Measurements from ENCODE around the gene BRD2. TPM values are rescaled to one million over a fixed set of nuclear protein-coding genes. Genes with fewer than 3 reads are reported as not detected.

BRD2 gene
- total RNA-seq, 1 donor from 2014 or later: 64.1 TPM

DNA sequence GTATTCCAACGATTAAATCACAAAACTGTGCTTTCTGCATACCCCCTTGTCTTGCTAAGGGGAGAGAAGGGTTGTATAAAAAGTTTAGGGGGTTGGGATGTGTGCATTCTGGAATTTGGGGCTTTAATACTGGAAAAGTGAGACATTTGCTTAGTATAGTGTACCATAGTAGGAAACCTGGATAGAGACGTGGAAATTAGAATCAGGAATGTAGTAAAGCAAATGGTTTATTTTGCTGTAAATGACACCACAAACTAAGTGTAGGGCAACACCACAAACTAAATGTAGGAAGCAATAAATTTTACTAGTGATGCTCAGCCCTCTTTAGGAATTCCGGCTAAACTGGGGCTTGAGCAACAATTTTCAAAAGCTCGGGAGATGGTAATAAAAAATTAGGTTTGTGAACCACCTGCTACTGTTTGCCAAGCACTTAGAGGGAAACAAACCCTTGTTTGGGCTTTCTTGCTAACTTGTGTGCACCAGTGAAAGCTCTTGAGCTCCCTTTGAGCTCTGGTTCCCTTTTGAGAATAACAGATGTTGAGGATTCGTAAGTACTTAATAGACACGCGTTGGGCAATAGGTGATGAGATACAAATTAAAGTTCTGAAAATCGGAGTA is 13.8 kb downstream of the BRD2 start:
- intact Hi-C loops (cut with DNase I): no loop called here
- no peak for ATAC-seq
- no peak for DNase-seq (ENCODE audit: missing footprints)

DNA sequence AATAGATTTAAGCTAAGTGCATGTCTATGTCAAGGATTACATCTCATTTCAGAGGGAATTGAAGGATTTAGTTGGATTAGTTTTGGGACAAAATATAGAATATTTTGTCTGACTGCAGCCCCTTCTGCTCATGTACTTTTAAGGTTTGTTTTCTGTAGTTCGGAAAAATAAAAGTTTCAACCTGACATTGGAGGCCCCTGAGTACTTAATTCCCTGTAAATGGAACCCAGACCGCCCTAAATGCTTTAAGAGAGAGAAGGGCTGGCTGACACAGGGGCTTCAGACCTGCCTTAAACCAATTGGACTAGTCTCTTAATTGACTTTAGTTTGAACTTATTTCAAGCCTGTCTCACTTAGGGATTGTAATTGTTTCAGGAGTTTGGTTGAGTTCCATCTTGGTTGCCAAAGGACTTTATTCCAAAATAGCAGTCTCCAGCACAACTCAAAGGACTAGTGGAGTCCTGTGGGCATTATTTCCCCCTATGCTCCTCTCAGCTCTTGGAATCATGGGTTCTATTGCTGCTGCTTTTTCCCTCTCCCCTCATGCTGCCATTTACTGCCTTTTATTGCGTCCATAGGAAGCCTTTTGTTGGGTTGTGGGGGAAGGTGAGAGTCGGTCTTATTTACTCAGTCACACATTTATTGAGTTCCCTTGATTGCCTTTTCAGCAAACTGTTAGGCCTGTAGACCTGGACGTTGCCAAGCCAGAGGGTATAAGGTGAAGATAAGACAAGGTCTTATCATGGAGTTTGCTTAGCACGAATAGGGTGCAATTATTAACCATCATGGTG is 14.5 kb downstream of the BRD2 start:
- ATAC-seq (peak; percentile 9), DNase-seq (ENCODE audit: missing footprints) (no peak)
- intact Hi-C loops (cut with DNase I): no loop called here

DNA sequence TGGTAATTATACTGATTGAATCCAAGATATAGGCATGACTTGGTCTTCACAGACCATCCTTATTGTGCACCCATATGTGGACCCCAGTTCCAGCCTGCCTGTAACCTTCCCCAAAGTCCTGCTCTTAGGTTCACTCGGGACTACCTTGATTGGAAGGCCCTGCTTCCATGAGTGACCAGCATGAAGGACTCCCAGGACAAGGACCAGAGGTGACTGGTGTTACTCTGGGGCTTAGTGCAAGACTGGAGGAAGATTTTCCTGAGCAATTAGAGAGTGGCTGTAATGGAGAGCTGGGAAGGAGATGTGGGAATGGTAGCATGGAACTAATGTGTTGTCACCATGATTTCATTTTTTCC is 15.1 kb downstream of the BRD2 start:
- ATAC-seq: peak; percentile 17
- intact Hi-C loops (cut with DNase I): no loop called here
- no peak for DNase-seq (ENCODE audit: missing footprints)

DNA sequence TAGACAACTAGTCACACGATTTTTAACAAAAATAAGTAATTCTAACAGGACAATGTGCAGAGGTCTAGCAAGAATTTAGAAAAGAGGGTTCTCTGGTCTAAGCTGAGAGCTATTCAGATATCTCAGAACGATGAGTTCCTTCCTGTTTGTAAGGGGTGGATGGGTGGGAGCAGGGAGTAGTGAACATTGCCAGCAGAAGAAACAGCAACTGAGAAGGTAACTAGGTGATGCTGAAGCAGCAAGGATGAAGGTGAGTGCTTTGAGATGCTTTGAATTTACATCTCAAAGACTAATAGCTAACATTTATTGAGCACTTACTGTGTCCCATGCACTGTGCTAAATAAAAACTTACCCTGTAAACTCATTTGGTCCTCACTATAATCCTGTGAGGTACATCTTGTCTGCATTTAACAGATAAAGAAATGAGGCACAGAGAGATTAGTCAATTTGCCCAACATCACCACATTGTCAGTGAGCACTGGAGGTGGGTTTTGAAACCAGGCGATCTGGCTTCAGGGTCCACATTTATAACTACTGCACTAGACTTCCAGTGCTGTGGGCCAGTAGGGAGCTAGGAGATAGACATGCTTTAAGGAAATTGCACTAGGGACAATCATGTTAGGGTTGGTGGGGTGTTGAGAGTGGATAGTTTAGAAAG is 15.7 kb downstream of the BRD2 start:
- no peak for DNase-seq (ENCODE audit: missing footprints)
- no peak for ATAC-seq

DNA sequence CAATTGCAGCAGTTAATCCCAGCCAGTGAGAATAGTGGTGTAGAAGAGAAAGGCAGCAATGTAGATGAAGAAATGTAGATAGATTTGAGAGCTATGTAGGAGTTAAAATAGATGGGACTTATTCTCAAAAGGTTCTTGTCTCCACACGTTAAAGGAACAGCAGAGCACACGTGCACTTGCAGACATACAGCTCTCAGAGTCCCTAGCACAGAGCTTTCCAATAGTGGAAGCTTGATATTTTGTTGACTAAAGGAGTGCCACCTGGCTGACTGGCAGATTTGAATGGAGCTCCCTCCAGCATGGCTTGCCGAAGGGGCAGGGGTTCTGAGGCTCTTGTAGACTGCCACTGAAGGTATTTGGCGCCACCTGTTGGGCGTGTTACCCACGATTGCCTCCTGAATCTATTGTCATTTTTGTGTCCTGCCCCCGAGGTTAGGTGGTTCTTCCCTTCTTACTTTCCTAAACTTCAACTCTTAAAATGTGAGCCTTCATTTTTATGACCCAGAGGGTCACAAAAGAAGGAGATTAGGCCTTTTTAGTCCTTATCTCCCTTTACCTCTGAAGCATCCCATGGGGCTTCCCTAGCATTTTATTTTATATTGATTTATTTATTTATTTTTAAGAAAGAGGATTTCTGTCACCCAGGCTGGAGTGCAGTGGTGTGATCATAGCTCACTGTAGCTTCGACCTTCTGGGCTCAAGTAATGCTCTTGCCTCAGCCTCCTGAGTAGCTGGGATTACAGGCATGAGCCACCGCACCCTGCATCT is 16.4 kb downstream of the BRD2 start:
- intact Hi-C loops (cut with DNase I): loop anchor here (1.0 kb wide), 2 partner anchors 52 to 100 kb away; no protein-coding TSS in a partner anchor
- DNase-seq (ENCODE audit: missing footprints) (peak; percentile 92), ATAC-seq (peak; percentile 80)

More for the DNA sequence above, 15.7 kb downstream of the BRD2 start:
- intact Hi-C loops (cut with DNase I): loop anchor here (1.0 kb wide), 2 partner anchors 51 to 99 kb away; no protein-coding TSS in a partner anchor

DNA sequence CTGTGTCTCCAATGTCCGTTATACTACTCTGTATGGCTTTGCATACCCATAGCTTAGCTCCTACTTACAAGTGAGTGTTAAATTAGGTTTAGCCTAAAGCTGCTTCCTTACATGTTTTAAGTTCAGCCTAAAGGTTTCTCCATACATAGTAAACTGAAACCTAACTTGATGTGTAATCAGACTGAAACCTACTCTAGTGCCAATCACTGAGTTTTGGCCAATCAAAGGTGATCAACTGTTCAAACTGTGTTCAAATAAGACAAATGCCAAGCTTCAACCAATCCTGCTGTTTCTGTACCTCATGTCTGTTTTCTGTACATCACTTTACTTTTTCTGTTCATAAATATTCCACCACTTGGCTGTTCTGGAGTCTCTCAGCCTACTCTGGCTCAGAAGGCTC is 21.0 kb downstream of the BRD2 start:
- ATAC-seq: no peak
- no peak for DNase-seq (ENCODE audit: missing footprints)
- intact Hi-C loops (cut with DNase I): no loop called here

DNA sequence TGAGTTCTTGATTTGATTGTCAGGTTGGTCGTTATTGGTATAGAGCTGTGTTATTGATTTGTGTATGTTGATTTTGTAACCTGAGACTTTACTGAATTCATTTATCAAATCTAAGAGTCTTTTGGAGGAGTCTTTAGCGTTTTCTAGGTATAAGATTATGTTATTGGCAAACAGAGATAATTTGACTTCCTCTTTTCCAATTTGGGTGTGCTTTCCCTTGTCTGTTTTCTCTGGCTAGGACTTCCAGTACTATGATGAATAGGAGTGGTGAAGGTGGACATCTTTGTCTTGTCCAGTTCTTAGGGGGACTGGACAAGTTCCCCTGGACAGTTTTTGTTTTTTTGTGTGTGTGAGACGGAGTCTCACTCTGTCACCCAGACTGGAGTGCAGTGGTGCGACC is 23.6 kb downstream of the BRD2 start:
- DNase-seq (ENCODE audit: missing footprints) (no peak), ATAC-seq (no peak)
- intact Hi-C loops (cut with DNase I): no loop called here

DNA sequence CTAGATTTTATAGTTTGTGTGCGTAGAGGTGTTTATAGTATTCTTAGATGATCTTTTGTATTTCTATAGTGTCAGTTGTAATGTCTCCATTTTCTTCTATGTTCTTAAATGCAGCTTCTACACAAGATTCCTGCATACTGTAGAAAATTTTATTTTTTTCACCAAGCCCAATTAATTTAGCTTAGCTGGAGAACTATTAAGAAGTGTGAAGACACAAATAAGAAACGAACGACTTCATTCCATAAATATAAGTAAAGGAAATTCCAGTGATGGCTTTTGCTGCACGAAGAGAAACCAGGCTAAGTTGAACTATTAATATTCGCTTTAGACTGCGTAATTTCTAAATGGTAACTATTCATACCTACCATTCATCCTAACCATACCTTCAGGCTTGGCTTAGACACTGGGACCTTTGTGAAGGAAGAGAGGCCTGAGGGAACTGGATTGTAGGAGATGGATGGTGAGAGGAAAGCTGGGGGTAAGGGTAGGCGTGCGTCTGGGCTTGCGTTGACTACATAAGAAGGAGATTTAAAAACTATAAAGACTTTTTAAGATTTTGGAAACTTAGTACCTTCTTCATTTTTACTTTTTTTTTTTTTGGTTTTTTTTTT is 25.1 kb downstream of the BRD2 start:
- DNase-seq (ENCODE audit: missing footprints): no peak
- intact Hi-C loops (cut with DNase I): no loop called here
- no peak for ATAC-seq

DNA sequence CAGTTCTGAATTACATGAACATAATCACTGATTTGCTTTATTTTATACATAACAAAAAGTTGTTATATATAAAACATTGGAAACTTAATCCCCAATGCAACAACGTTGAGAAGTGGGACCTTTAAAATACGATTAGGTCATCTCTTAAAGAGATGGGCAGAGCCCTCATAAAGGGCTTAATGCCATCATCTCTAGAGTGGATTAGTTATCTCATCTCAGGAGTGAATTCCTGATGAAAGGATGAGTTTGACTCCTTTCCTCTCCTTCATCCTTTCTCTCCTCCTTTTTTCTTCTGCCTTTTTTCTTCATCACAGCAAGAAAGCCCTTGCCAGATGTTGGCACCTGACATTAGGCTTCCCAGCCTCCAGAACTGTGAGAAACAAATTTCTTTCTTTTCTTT is 27.1 kb downstream of the BRD2 start:
- intact Hi-C loops (cut with DNase I): no loop called here

DNA sequence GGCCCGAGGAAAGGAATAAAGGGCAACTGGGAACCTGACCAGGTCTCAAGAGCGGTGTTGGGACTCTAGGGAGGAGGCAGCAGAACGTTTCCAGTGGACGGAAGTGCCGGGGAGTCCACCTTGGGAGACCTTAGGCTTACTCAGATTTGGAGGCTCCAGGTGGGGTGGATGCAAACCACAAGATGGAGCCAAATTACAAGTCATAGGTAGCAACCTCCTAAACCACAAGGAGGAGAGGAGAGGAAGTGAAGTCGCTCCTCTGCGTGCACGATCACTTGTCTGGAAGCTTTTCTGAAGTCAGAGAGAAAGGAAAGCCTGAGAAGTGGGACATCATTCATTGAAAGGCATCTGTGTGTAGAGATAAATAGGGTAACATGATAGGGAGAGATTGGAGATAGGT is 31.7 kb downstream of the BRD2 start:
- intact Hi-C loops (cut with DNase I): no loop called here
- ATAC-seq (no peak), DNase-seq (ENCODE audit: missing footprints) (no peak)

More for the DNA sequence above, 27.1 kb downstream of the BRD2 start:
- no peak for ATAC-seq
- DNase-seq (ENCODE audit: missing footprints): no peak

DNA sequence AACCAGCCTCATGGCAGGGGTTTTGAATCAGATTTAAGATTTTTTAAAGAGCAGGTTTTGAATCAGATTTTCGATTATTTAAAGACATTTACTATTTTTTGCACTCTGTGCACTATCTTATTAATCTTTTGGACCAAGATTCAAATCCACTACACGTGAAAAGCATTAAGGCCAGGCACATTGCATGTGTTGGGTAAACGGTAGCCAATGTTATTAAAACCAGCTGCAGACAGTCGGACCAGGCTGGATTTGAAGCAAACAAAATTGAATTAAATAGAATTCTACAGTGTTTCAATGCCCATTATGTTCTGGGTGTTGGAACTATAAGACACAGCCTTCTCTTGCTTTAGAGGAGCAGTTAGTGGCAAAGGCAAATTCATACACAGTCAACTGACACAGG is 33.3 kb downstream of the BRD2 start:
- intact Hi-C loops (cut with DNase I): no loop called here
- DNase-seq (ENCODE audit: missing footprints) (no peak), ATAC-seq (no peak)

DNA sequence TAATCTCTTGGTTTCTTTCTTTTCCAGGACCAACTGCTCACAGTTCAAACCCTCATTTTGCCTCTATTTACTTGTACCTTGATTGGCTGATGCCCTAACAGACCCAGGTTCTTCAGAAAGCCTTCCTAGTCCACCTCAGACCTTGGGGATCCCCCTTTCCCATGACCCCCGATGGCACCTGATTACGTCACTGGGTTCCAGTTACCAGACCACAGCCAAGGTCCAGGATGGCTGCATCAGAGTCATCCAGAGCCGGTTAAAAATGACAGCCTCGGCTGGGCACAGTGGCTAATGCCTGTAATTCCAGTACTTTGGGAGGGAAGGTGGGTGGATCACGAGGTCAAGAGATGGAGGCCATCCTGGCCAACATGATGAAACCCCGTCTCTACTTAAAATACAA is 36.5 kb downstream of the BRD2 start:
- no peak for DNase-seq (ENCODE audit: missing footprints)
- no peak for ATAC-seq
- intact Hi-C loops (cut with DNase I): no loop called here

DNA sequence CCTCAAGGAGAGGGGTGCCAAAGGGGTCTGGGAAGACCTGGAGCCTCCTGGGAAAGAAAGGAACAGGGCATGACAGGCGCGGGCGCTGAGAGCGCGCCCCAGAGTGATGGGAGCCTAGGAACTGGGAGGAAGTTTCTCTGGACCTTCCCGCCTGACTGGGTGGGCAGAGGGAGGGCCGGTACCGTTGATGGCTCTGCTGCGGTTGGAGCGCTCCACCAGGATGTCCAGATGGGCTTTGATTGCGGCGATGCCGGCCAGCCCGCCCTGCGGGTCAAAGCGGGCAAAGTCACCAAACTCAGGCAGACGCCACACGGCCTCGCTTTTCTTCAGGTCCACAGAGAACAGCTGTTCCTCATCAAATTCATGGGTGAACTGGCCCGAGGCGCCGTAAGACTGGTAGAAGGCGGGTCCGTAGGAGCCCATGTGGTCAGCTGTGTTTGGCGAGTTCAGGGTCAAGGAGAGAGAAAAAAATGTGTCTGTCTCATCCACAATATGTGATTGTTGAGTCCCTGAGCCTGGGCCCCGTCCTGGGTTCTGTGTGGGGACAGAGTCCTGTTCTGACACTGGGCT is 39.5 kb downstream of the BRD2 start:
- no peak for ATAC-seq

DNA sequence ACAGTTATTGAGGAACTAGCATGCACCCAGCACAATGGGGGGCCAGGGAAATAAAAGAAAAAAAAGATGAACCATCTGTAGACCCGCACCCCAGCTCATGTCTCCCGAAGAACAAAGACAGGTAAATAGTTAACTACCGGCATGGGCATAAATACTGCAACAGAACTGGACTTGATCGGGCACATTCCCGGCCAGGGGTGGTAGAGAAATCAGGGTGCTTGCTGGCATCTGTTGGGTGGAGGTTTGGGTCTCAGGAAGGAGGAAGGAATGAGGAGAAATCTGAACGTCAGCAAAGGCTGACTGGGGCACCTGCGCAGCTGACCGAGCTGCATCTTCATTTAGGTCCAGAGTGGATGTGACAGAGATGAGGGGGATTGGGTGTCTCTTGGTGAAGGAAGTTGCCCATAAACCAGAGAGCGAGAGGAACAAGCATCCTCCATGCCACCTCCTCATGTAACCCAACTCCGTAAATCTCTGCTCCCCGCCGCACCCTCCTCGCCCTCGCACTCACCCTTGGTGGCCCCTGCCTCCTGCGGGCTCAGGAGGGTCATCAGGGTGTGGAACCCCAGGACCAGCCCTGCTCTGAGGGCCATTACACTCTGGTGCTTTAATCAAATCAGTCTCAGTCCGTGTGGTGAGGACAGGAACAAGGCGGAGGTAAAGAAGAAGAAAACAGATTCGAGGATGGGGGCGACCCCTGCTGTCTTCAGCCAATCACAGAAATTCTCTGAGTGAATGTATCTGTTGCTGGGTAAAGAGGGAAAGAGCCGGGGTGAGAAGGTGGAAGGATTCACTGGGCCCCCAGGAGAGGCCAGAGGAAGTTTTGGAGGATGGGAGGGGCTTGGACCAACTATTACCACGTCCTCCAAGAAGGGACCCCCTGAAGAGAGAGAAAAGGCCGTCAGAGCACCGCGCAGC is 40.8 kb downstream of the BRD2 start, which contains the start of gene HLA-DOA:
Gene HLA-DOA (minus strand): TSS at position 648 of the 918 bp plus-strand sequence.
- intact Hi-C loops (cut with DNase I): no loop called here
- peak; percentile 20 for ATAC-seq
- no peak for DNase-seq (ENCODE audit: missing footprints)

More for the DNA sequence above, 39.5 kb downstream of the BRD2 start:
- intact Hi-C loops (cut with DNase I): no loop called here
- no peak for DNase-seq (ENCODE audit: missing footprints)

DNA sequence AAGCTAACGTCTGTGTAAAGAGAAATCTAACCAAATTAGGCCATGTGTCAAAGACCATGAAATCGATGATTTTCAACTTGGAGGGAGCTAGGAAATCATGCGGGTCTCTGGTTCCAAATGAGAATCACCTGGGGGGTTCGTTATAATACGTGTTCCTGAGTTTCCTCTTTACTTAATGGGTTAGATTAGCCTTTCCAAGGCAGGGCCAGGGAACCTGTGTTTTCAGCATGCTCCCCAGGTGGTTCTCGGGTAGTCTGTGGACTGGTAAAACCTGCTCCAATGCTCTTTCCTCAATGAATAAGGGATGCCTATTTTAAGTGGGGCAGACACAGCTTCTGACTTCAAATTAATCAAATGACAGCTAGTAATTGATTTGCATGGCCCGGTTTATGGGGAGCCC is 42.0 kb downstream of the BRD2 start:
- ATAC-seq (no peak), DNase-seq (ENCODE audit: missing footprints) (no peak)
- intact Hi-C loops (cut with DNase I): loop anchor here (10.0 kb wide), 1 partner anchor 134 kb away; no protein-coding TSS in a partner anchor

DNA sequence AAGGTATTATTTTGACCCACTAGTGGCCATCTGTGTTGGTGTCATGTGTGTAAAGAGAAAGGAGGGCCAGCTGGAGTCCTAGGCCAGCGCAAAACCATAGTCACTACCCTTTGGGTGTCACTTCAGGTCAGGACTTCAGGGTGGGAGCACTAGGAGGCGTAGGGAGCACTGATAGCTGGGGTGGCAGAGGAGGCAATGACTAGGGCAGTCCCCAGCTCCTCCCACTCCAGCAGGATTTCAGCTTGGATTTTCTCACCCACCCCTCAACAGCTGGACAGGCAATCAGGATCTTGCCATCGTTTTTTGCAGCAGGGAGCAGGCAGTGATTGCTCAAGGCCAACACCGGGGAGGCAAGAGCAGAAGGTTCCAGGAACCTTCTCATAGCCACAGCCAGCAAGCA is 45.2 kb downstream of the BRD2 start:
- no peak for DNase-seq (ENCODE audit: missing footprints)
- no peak for ATAC-seq
- intact Hi-C loops (cut with DNase I): loop anchor here (2.0 to 10.0 kb wide), 2 partner anchors 65 to 131 kb away; no protein-coding TSS in a partner anchor
